ENCODE results near the gene NT5C.
A peak's percentile ranks its signal among the peaks of the same experiment; 100 is the strongest.

The NT5C gene

GRCh38 chr17:75118307-75118706 is 13.2 kb downstream of the NT5C start:
- DNase-seq (ENCODE audit: low read depth in 3 of 3, low spot score in 1 of 3) = no peak

- no peak for DNase-seq (ENCODE audit: low read depth in 3 of 3, low spot score in 1 of 3)
These were observed 14.8 kb downstream of the NT5C start for GRCh38 chr17:75116737-75117136.

- no peak for DNase-seq (ENCODE audit: low read depth in 3 of 3, low spot score in 1 of 3)
These were observed 16.0 kb downstream of the NT5C start for GRCh38 chr17:75115555-75115954.

- no peak for DNase-seq (ENCODE audit: low read depth in 3 of 3, low spot score in 1 of 3)
These were observed 16.8 kb downstream of the NT5C start for GRCh38 chr17:75114552-75115314.

- DNase-seq (ENCODE audit: low read depth in 3 of 3, low spot score in 1 of 3) = peak; percentile 72 to 82 (median 78)
These were observed 17.6 kb downstream of the NT5C start for GRCh38 chr17:75113798-75114551.

GRCh38 chr17:75111777-75112335 is 19.7 kb downstream of the NT5C start:
- no peak for DNase-seq (ENCODE audit: low read depth in 3 of 3, low spot score in 1 of 3)

GRCh38 chr17:75110234-75110937 is 21.2 kb downstream of the NT5C start:
- no peak for DNase-seq (ENCODE audit: low read depth in 3 of 3, low spot score in 1 of 3)

GRCh38 chr17:75109407-75110233 is 21.9 kb downstream of the NT5C start, which contains the start of gene ARMC7:
Gene ARMC7 (plus strand): TSS chr17:75109969. CDS start chr17:75110289, 320 bp downstream.
- peak; percentile 74 to 92 (median 82) for DNase-seq (ENCODE audit: low read depth in 3 of 3, low spot score in 1 of 3)

- DNase-seq (ENCODE audit: low read depth in 3 of 3, low spot score in 1 of 3) = no peak
These were observed 22.5 kb downstream of the NT5C start for GRCh38 chr17:75109046-75109406.

- no peak for DNase-seq (ENCODE audit: low read depth in 3 of 3, low spot score in 1 of 3)
These were observed 23.3 kb downstream of the NT5C start for GRCh38 chr17:75108193-75108592.

- DNase-seq (ENCODE audit: low read depth in 3 of 3, low spot score in 1 of 3) = no peak
These were observed 26.1 kb downstream of the NT5C start for GRCh38 chr17:75105126-75106080.

GRCh38 chr17:75103601-75104554 is 27.7 kb downstream of the NT5C start:
- no peak for DNase-seq (ENCODE audit: low read depth in 3 of 3, low spot score in 1 of 3)

- DNase-seq (ENCODE audit: low read depth in 3 of 3, low spot score in 1 of 3) = no peak
These were observed 29.1 kb downstream of the NT5C start for GRCh38 chr17:75102385-75102821.

GRCh38 chr17:75099881-75100595 is 31.5 kb downstream of the NT5C start:
- DNase-seq (ENCODE audit: low read depth in 3 of 3, low spot score in 1 of 3) = no peak

- DNase-seq (ENCODE audit: low read depth in 3 of 3, low spot score in 1 of 3) = no peak
These were observed 32.7 kb downstream of the NT5C start for GRCh38 chr17:75098861-75099260.

GRCh38 chr17:75097865-75098264 is 33.7 kb downstream of the NT5C start:
- no peak for DNase-seq (ENCODE audit: low read depth in 3 of 3, low spot score in 1 of 3)

- DNase-seq (ENCODE audit: low read depth in 3 of 3, low spot score in 1 of 3) = no peak
These were observed 35.4 kb downstream of the NT5C start for GRCh38 chr17:75096082-75096625.

All from stimulated activated CD4-positive, alpha-beta T cell treated with anti-CD3 and anti-CD28 coated beads, TNF-alpha, amount 100 ng/mL, for 1 hour (primary cell).